Stimulated activated CD4-positive, alpha-beta T cell treated with anti-CD3 and anti-CD28 coated beads, TNF-alpha, amount 100 ng/mL, for 4 hours (primary cell): ENCODE data around the gene TMEM39A.

Experiments used
- DNase-seq, 3 experiments: peaks; one replicate each; pipeline ENCODE4 v3.0.0-alpha.2; 2020; ENCODE audit warnings: low read depth in 3 of 3

TMEM39A gene

GRCh38 chr3:119456469-119456868, 6.9 kb downstream of the TMEM39A start:
- DNase-seq = no peak

- DNase-seq = no peak
These were observed 9.6 kb downstream of the TMEM39A start for GRCh38 chr3:119453822-119454221.

- no peak for DNase-seq
These were observed 18.8 kb downstream of the TMEM39A start for GRCh38 chr3:119444590-119444989.

GRCh38 chr3:119443179-119443578, 20.2 kb downstream of the TMEM39A start:
- DNase-seq = no peak

GRCh38 chr3:119437691-119438258, 25.6 kb downstream of the TMEM39A start:
- DNase-seq = no peak

GRCh38 chr3:119436977-119437376, 26.4 kb downstream of the TMEM39A start:
- no peak for DNase-seq

- no peak for DNase-seq
These were observed 28.7 kb downstream of the TMEM39A start for GRCh38 chr3:119434703-119435102.

- no peak for DNase-seq
These were observed 29.6 kb downstream of the TMEM39A start for GRCh38 chr3:119433613-119434325.

- DNase-seq = no peak
These were observed 34.9 kb downstream of the TMEM39A start for GRCh38 chr3:119428538-119428937.

GRCh38 chr3:119427669-119428068, 35.7 kb downstream of the TMEM39A start:
- no peak for DNase-seq

- DNase-seq = no peak
These were observed 43.2 kb downstream of the TMEM39A start for GRCh38 chr3:119420196-119420595.

GRCh38 chr3:119418641-119419040, 44.8 kb downstream of the TMEM39A start:
- DNase-seq = no peak

GRCh38 chr3:119417771-119418512, 45.5 kb downstream of the TMEM39A start:
- DNase-seq = no peak

GRCh38 chr3:119416873-119417272, 46.5 kb downstream of the TMEM39A start:
- DNase-seq = no peak

- no peak for DNase-seq
These were observed 49.7 kb downstream of the TMEM39A start for GRCh38 chr3:119413603-119414280.

- DNase-seq = no peak
These were observed 53.6 kb downstream of the TMEM39A start for GRCh38 chr3:119409844-119410243.

- DNase-seq = no peak
These were observed 55.0 kb downstream of the TMEM39A start for GRCh38 chr3:119408243-119408950.

- no peak for DNase-seq
These were observed 58.1 kb downstream of the TMEM39A start for GRCh38 chr3:119405315-119405714.

GRCh38 chr3:119403201-119403600, 60.2 kb downstream of the TMEM39A start:
- DNase-seq = no peak

- no peak for DNase-seq
These were observed 60.6 kb downstream of the TMEM39A start for GRCh38 chr3:119402791-119403190.

GRCh38 chr3:119401503-119402440, 61.6 kb downstream of the TMEM39A start:
- no peak for DNase-seq
